Stimulated activated CD4-positive, alpha-beta T cell treated with anti-CD3 and anti-CD28 coated beads, TNF-alpha, amount 100 ng/mL, for 1 hour (primary cell): Measurements from ENCODE around the gene LUZP1.

Experiments used
- DNase-seq, 3 donors: peaks; one replicate each; pipeline ENCODE4 v3.0.0-alpha.2; 2020; ENCODE audit warnings: low read depth in 3 of 3, low spot score in 1 of 3

The LUZP1 gene

DNA sequence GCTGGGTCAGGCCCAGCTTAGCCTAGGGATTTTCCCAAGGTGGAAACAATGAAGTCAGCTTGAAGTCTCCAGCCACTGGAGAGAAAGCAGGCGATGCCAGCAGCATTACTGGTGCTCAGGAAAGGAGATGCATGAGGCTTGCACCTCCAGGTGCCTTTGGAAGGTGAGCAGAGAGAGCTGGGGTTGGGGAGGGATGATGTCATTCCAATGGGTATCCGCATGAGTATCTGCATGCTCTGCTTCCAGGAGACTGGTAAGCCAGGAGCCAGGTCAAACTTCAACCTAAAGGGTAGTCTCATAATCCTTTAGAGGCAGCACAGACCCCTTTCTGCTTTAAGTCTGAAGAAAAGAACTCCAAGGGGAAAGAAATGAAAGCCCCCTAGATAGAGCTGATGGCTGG lies 80.6 kb downstream of the LUZP1 start:
- no peak for DNase-seq

DNA sequence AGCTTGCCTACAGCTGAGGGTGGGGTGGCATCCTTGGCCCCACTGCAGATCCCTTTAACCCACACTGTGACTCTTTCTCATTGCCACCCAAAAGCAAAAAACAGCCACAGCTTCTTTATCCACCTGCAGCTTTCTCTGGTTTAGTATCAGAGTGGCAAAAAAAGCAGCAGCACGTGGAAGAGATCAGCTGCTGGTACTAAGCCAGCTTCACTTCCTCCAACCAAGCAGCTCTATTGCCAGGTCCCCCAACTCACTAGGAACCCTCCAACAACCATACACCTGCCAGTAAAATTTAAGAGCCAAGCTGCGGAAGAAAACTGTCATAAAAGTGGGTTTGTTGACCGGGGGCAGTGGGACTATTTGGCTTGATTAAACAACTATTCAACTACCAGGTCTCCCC lies 83.0 kb downstream of the LUZP1 start:
- DNase-seq: no peak

DNA sequence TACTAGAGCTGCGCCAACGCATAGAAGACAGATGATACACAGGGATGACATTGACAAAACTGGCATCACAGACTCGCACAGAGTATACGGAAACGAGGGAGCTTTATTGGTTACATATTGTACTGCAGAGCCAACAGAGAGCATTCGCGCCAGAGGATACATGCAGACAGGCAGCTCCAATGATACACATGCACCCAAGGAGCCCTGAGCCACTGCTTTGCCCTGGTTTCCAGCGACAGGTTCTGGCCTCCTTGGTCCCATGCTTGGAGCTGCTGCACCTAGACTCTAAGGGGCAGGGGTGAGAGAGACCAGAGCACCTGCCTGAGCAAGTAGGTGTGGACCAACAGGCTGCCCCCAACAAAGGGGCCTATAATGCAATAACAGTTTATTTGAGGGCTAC lies 83.8 kb downstream of the LUZP1 start:
- no peak for DNase-seq

DNA sequence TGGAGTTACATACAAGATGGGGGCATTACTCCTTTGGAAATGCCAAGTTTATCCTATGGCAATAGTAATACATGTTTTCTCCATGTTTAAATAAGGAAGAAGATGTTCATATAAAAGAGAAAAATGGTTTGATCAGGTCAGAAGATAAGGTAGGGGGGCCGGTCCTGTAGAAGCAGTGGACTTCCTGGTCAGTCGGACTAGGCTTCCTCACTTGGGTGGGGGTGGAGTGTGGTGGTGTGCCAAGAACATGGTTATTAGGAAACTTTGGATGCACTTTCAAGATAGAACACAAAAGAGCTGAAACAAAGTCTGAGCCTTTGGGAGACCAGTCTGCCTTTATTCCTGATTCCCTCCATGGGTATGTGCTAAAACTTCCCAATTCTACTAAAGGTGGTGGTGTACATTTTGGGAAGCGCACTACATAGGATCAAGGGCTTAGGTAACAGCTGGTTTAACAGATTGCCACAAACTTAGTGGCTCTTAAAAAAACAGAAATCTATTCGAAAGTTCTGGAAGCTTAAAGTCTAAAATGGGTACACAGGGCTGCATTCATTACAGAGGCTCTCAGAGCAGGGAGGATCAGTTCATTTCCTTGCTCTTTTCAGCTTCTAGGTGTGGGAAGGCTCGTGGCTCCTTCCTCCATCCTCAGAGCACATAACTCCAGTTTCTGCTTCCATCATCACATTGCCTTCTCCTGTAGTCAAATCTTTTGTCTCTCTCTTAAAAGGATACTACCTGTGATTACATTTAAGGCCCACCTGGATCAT lies 84.8 kb downstream of the LUZP1 start:
- DNase-seq: no peak

DNA sequence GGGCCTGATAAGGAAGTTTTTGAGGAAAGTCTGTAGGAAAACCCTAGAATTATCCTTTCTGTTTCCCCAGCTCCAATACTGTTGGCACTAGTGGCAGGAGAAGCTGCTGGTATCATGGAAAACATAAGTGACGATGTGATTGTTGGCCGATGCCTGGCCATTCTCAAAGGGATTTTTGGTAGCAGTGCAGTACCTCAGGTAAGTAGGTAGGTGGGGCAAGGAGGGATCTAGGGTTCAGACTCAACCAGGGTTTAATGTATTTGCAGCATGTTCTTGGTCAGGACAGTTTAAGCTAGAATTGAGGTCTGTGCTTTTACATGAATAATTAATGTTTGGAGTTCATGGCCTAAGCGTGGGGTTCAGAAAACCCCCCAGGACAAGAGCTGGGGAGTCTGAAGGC lies 87.3 kb downstream of the LUZP1 start:
- DNase-seq: no peak

DNA sequence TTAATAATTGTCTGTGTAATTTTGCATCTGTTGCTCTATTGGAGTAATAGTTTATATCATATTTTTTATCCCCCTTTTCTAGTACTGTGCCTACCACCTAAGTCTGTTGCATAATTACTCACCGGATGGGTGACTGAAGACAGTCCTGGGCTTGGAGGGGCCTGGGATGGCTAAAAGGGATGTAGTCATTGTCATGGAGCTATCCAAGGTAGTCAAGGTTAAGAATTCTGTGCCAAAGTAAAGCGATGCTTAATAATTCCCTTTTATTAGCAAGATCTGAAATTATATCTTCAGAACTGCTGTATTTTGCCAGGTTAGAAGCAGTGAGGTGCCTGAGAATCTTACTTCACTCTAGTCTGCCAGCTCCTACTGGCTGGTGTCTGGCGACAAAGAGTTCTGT lies 87.8 kb downstream of the LUZP1 start:
- no peak for DNase-seq

DNA sequence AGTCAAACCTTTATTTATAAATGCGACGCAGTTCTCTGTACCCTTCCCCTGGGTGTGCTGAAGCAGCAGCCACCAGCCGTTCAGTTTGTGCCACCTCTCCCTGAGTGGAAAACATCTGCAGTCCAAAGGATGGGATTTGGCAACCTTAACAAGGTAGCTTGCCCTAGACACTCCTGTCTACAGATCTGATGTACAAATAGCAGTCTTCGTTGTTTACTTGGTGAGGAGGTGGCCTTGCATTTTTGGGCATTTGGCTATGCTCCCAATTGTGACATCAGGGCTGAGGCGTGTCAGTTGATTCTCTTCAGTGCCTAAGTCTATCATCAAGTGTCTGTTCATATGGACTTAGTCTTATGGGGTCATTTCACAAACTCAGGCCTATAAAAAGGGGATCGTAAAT lies 89.6 kb downstream of the LUZP1 start:
- no peak for DNase-seq

DNA sequence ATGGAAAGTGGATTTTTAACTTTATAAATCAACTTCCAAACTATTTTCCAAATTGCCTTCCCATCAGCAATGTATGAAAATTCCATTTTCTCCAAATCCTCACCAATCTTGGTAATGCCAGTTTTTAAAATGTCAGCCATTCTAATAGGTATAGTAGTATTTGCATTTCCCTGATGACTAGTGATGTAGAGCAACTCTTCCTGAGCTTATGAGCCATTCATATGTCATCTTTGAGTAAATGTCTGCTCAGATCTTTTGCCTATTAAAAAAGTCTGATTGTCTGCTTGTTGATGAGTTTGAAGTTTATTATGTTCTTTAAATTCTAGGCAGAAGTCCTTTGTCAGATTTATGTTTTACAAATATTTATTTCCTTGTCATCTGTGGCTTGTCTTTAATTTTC lies 94.6 kb downstream of the LUZP1 start:
- no peak for DNase-seq

DNA sequence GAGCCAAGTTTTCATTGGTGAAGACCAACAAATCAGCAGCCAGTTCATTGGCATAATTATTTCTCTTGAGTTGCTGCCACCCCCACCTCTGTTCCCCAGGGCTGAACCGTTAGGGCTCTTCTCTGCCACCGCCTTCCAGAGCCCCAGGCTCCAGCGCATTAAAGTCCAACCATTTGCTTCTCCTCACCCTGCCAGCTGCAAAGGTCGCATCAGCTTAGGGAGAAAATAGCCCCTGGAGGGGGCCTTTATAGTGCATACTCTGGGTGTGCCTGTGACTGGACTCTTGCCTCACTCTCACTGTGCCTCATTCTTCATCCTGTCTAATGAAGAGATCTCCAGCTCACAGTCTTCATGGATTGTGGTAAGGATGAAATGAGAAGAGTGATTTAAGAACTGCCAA lies 99.0 kb downstream of the LUZP1 start:
- no peak for DNase-seq

DNA sequence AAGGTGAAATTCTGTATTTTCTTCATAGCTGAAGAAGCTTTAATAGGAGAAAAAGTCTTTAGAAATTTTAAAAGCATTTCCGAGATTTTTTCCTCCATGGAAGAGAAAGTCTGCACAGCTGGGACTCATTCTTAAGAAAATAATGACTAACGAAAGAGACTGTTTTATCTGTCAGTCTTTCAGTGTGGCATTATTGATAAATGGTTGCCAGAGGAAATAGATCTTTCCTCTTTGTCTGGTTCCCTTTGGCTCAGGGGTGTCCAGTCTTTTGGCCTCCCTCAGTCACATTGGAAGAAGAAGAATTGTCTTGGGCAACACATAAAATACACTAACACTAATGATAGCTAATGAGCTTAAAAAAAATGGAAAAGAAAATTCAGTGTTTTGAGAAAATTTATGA lies 99.5 kb downstream of the LUZP1 start:
- no peak for DNase-seq

DNA sequence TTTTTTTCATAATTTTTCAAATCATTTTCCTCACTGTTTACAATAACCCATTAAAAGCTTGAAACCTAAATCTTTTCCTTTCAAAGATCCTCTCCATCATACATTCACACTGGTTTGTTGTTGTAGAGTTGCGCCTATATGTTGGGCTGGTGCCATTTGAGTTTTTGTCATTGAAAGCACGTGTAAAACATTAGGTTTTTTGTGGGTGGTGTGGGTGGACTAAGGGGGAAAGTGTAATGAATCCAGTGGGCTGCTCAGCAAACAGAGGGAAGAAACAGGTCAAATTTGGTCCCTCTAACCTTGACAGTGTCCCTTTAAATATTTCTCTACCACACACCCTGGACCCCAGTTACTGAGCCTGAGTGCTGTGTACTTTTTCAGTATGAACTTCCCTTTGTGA lies 102.6 kb downstream of the LUZP1 start:
- no peak for DNase-seq

DNA sequence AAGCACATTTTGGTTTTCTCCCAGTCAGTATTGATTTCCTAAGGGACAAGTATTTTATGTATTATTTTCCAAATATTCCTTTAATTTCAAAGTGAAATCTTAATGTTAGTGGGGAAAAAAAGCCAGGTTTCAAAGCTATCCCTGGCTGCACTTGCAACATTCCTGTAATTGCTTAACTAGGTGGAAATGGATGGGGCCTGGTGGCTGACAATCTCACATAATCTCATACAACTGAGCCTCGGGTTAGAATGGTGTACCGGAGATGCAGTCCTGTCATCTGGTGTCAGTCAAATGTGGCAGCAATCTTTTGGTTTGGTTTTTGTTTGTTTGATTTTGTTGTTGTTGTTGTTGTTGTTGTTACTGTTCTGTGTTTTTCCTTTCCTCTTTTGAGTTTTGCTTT lies 103.3 kb downstream of the LUZP1 start:
- no peak for DNase-seq

DNA sequence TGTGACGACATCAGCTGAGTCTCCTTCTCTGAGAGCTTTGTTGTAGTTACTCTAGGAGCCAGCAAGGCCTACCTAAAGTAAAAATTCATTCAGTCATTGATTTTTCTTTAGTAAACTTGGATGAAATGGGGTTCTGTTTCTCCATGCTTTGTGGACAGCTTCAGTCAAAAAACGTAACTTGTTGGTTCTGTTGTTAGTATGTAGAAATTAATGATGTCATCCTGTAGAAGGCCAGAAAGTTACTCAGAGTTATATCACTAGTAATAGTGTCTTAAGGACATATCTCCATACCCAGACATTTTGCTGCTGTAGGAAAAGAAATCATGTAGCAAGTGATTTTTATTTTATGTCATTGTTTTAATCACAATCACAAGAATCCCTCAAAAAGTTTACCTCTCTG lies 106.4 kb downstream of the LUZP1 start:
- no peak for DNase-seq

DNA sequence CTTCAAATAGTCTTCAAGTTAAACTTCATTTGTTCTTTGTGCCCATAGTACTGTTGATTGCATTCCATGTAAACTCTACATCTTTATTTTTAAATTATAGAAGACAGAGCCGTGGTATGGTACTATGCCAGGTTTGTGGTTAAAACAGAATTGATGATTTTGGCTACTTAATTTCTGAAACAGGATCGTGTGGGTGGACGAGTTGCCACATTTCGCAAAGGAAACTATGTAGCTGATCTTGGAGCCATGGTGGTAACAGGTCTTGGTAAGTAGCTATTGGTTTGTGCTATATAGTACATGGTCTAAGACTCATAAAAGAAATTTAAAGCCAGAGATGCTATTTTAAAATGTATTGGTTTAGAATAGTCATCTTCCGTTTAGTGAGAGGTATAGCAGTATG lies 111.4 kb downstream of the LUZP1 start:
- no peak for DNase-seq

DNA sequence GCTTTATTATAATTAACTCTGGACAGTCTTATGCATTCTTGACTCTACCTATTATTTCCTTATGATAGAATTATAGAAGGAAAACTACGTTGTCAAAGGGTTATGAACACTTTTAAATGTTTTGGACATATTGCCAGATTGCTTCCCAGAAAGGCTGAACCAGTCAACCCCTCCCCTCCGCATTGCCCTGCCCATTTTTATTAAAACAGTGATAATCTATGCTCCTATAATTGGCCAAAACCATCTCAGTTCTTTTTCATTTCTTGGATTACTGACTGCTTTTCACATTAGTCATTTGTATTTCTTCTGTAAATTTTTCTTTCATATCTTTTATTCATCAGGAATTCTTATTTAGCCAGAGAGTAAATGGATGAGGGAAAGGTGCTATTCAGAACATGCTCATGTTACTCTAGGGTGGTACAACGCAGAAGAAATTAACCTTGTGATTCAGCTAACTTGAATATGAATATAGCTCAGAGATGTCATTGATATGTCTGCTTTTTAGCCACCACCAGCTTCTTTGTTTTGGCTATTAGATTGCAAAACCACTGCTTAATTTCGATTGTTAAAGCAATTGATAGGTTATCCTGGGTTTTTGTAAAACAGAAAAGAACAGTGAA lies 117.3 kb downstream of the LUZP1 start:
- DNase-seq: no peak

DNA sequence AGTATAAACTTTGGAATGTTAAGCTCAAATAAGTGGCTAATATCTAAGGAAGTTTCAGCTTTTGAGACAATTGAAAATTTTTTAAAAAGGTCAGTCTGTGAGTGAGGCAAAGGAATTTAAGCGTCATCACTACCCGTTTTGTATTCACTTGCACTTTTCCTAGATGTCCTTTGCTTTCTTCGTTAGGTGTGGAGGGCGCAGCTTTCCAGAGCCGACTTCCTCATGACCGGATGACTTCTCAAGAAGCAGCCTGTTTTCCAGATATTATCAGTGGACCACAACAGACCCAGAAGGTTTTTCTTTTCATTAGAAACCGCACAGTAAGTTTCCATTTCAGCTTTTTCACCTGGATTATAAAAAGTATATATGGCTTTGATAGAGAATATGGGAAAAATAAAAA lies 118.5 kb downstream of the LUZP1 start:
- no peak for DNase-seq

DNA sequence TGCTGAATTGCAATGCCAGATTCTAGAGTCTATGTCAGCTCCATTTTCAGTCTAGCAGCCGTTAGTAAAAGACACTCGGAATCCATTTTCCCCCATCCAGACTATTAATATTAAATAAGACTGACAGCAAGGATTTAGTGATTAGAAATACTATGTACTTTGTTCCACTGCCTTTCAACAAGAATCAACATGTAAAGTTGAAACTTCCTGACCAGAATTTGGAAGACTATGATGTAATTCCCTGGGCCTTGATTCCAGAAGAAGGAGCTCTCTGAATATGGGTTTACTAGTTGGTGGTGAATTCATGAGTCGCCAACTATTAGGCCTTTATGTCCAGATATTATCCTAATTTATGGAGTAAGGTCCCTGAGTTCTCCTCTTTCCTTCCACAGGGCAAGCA lies 124.6 kb downstream of the LUZP1 start:
- no peak for DNase-seq

DNA sequence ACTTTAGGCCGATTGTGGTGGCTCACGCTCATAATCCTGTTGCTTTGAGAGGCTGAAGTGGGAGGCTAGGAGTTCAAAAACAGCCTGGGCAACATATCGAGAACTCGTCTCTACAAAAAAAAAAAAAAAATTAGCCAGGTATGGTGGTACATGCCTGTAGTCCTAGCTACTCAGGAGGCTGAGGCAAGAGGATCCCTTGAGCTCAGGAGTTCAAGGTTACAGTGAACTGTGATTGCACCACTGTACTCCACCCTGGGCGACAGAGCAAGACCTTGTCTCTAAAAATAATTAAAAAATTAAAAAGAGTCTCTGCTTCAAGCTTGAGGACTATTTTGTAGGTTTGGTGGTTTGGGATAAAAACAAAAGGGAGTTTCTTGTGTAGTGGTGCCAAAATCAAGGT lies 128.1 kb downstream of the LUZP1 start:
- no peak for DNase-seq

DNA sequence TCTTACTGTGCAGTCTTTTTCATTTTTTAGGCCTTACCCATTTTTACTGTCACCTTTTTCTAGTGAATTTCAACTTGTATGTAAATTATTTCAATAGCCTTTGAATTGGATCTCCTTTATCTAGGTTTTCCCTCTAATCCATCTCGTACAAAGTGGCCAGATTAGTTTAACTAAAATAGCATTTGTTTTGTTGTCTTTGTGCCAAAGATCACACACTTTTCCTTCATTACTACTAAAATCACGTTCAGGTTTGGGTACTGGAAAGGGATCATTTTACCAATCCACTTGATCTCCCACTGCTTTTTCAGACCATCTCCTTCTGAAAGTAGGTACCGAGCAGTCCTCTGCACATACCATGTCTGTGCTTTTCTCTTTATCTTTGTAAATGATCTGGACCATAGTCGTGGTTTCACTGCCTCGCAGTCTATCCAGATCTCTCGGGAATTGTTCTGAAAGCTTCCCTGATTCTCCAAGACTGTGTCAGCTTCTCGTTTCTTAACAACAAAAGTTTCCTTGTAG lies 129.3 kb downstream of the LUZP1 start:
- DNase-seq: no peak

DNA sequence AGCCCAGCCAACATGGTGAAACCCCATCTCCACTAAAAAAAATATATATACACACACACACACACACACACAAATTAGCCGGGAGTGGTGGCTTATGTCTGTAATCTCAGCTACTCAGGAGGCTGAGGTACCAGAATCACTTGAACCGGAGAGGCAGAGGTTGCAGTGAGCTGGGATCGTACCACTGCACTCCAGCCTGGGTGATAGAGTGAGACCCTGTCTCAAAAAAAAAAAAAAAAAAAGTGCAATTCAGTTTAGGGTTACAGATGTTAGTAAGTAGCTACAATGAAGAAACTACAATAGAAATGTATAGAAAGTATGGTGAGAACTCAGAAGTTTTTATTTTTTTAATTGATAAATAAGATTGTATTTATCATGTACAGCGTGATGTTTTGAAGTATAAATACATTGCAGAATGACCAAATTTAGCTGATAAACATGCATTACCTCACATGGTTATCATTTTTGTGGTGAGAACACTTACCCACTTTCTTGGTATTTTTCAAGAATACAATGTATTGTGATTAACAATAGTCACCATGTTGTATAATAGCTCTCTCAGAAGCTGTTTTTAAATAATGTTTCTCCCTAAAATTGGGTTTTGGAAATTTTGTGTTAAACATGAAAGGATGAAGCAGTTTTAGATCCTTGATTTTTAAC lies 131.4 kb downstream of the LUZP1 start:
- no peak for DNase-seq

DNA sequence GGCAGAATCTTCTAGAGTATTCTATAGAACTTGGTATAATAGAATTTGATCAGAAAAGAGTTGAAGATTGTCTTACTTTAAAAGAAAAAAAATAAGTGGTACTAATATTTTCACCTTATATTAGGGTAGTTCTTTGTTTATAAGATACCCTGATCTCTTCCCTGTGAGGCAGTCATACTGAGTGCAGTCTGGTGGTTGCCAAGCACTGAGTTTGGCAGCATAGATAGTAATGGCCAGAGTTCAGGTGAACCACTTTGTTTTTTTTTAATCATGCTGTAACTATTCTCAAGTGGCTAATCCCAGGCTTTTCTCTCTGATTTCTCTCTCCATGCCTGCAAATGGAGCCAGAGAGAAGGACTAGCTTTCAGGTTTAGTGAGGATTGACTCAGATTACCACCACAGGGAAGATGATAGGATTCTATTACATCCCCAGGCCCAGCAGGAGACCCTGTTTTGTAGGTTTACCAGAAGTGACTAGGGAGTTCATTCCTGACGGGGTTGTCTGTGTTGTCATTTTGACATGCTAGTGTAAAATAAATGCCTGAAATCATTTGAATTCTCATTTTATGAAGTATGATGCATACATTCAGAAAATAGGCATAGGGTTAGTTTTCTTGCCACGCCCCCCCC lies 132.7 kb downstream of the LUZP1 start:
- DNase-seq: no peak
